GM21786 (cell line): ENCODE measurements around the gene ORM2.

Experiments used
- ATAC-seq: cut with Tn5 transposase; IDR thresholded peaks from one replicate; pipeline ENCODE4 v1.9.1; 2021; ENCODE audit not compliant: unreplicated experiment

Gene ORM2

DNA sequence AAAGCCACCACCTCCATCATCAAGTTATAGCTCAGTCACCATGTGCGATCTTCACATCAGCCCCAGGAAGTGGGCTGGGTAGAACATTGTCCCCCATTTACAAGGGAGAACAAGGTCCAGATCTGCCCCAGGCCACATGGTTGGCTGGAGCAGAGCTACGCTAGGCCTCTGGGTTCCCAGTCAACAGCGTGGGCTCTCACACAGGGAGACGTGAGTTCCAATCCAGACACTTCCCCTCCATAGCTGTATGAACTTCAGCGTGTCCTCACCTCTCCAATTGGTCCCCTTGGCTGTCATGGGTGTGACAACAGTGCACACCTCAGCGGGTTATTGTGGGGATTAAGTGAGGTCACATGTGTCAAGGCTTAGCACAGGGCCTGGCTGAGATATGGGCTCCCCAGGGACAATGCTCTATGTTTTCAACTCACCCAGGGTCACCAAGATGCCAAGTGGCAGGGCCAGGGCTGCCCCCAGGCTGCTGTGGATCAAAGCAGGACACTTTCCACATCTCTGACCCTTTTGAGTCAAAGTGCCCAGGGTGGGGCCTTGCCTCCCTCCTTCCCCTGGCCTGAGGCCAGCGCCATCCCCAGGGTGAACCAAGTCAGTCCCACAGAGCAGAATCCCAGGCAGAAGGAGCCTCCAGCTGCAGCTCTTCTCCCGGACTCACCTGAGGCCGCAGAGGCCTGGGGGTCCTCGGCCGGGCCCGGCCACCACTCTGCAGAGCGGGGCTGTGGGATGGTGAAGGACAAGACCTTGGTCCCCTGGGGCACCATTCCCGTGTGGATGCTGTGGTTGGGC is 38.3 kb downstream of the ORM2 start:
- peak; percentile 24 for ATAC-seq

DNA sequence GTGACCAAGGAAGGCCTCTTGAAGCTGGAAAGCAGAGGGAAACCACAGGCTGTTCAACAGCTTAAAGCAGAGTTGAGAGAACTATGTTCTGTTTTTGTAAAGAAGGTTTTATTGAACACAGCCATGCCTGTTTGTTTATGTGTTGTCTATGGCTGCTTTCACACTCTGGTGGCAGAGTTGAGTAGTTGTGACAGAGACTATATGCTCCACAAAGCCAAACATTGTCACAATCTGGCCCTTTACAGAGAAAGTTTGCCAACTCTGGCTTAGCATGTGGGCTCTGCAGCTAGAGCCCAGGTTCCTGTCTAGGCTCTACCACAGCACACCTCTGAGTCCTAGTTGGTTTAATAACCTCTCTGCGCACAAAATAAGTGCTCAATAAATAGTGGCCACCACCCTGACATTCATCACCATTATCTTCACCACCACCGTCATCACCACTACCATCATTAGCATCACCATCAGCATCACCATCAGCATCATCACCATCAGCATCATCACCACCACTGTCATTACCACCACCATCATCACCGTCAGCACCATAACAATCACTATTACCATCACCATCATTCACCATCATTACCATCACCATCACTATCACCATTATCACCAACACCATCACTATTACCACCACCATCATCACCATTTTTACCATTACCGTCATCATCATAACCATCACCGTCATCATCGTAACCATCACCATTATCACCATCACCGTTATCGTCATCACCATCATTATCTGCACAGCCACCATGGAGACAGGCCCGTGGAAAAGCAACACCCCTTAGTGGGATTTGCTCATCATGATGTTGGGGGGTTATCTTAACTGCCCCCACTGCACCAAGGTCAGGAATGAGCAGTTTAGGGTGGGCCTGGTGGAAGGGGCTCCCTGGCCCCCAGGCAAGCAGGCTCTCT is 39.8 kb downstream of the ORM2 start:
- no peak for ATAC-seq

DNA sequence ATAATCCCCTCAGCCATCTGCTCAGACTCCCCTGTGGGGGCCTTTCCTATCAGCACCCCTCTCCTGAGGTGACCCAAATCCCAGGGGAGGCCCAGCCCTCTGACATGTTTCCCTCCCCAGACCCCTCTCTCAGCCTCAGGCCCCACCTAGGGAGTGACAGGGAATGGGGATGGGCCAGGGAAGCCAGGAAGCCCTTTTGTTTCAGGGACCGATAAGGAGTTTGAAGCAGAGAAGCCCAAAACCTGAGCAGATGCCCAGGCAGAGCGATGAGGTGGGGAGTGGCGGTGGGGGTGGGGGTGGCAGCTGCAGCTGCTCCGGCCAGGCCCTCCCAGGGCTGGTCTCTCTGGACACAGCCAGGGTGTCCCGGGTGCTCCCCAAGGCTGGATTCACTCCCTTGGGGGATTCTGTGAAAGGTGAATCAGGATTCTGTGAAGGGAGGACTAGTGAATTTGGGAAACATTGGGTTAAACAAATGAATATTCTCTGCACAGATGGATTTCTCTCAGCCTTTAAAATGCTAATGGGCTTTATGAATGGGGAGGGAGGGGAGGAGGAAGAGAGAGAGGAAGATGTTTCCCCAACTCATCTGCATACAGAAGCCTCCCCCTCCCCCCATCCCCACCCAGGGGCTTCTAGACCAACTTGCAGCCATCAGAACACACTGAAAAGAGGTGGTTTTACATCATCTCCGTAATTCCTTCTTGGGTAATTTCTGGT is 40.7 kb downstream of the ORM2 start:
- no peak for ATAC-seq

DNA sequence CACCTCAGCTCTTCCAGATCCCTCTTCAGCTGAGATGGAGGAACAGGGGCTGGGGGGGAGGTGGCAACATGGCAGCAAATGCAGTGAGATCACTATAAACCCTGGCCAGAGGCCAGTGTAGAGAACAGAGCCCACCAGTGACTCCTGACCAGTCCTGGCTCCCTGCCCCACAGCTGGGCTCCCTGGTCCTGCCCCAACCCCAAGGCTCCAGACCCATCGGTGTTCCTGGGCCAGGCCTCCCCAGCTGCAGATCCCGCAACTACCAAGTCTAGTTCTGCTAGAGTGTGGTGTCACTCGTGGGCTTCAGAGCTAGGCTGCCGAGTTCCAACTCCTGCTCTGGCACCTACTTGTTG is 41.3 kb downstream of the ORM2 start:
- no peak for ATAC-seq

DNA sequence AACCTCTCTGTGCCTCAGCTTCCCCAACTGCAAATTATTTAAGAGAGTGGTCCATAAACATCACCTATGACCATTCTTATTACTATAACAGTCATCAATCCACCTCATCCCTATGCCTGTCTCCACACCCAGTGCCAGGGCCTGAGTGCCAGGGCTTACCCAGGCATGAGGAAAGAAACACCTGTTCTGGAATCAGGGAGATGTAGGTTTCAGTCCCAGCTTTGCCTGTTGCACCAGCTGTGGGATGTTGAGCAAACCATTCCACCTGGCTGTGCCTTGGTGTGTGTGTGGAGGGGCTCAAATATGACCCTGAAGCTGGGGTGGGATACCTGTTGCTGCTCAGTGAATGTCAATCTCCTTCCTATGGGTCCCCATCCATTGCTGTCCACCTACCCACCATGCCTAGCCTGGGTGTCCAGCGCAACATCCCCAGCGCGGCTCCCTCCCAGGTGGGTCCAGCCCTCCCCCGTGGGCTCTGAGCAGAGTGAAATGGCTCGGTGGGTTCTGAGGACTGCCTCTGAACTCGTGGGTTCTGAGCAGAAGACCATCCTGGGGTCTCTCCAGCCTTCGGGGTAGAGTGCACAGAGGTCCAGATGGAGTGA is 41.8 kb downstream of the ORM2 start:
- ATAC-seq, result no peak

DNA sequence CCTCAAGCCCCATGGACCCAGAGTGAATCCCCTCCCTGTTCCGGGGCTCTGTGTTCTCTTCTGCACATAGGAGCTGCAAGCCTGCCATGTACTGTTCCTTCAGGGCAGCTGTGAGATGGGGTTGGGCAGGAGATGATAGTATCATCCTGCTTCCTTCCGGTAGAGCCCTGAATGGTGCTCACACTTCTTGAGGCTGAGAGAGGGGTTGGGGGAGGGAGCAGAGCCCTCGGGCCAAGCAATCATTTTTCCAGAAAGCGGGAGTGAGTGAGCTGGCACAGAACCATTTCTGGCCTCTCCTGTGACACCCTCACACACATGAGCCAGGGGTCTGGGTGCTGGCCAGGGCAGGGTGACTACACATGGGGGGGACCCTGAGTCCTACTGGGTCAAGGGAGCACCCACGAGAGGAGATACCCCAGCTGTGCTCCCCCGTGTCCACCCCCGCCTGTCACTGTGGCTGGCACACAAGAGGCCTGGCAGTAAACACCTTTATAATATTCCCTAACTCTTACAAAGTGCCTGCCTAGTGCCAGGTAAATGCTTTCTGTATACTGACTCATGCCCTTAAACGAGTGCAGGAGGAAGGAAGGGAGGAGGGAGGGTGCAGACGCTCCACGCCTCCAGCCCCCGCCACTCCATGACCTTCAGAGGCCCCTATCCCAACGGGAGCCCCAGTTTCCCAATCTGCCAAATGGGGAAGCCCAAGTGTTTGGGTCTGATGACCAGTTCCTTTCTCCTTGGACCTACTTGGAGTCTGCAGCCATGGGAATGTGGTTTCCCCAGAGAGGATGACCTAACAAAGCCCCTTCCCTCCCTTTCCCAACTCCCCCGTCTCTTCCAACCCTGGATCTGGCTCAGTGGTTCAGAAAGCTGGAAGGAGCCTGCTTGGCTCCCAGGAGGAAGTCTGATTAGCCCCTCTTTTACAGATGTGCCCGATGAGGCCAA is 42.6 kb downstream of the ORM2 start:
- peak; percentile 36 for ATAC-seq

DNA sequence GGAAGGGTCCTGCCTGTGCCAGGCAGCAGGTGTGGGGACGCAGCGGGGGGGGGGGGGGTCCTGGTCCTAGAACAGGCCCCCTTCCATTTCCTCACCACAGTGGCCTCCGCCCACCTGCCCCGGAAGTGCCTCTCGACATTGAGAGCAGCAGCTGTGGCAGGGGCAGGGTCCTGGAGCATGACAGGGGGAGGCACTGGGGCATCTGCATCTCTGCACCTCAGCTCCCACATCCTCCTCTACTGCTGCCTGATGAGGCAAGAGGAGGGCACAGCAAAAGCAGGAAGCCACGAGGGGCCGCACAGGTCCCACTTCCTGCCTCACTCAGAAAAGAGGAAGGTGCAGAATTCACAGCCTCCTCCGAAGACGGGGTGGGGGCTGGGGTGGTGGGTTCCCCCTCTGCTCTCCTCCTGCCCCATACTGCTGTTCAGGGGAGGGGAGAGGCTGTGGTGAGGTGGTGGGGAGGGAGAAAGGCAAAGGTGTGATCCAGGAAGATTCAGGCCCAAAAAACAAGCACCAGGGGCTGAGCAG is 43.3 kb downstream of the ORM2 start:
- ATAC-seq, result peak; percentile 93

DNA sequence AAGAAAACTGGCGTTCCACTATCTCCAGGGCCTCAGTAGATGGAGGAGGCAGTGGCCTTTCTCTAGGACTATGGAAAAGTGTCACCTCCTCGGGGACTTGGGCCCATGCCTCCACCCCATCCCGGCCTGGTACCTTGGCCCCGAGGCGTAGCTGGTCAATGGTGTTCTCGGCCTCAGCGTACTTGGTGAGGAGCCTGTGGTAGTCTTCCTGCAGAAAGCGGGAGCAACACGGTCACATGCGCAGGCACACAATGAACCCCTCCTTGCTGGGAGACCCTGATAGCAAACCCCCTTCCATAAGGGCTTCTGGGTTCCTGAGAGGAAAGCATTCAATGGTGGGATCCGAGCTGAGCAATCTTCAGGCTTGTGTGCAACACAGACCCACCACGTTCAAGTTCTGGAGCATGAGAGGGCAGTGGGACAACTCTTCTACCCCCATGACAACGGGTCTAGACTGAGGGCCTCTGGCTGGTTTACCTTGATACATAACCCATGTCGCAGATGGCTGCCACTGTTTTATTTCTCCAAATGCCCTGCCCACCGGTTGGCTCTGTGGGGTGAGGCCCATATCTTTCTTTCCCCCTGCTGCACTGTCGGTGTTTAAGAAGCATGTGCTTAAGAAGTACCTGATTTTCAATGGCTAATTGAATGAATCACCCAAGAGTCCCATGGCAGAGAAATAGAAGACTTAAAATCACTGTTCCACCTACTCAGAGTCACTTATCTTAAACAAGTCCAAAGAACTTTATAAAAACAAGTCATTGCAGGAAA is 44.5 kb downstream of the ORM2 start:
- ATAC-seq, result no peak

DNA sequence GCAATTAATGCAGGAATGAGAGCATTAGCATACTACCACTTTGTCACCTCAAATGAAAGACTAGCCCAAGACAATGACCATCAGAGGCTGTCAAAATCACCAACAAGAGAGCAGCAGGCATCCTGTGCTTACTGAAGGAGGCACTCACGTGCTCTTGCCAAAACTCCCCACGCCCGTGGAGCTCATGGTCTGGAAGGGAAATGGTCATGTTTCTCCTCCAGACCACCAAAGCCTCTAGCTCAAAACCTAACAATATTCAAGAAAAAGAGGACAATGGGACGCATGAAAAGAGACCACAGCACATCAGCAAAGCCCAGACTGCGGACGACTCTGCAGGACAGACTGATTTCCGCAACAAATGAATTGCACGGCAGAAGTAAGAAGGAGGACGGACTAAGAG is 45.3 kb downstream of the ORM2 start:
- ATAC-seq, result no peak

DNA sequence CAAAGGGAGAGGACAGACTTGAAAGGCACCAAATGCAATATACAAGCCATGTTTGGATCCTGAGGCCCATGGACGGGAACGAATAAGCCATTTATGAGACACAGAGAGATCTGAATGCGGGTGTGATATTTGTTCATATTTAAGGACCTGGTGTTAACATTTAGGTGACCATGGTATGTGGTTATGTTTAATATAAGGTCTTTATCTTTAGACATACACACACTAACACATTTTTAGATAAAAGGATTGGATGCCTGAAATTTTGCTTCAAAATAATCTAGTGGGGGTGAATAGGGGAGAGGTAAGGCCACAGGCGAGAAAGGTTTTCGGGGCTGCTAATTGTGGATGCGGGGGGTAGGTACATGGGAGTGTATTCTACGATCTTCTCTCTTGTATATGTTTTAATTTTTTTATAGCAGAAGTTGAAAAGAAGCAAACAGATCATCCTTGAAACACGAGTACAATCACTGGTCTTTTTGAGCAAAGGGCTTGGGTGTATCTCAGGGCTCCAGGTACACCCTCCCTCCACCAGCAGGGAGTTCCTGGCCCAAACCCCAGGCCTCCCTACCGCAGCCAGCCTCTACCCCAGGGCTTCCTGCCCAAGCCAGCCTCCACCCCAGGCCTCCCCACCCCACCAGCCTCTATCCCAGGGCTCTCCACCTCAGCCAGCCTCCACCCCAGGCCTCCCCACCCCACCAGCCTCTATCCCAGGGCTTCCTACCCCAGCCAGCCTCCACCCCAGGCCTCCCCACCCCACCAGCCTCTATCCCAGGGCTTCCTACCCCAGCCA is 45.9 kb downstream of the ORM2 start:
- no peak for ATAC-seq

DNA sequence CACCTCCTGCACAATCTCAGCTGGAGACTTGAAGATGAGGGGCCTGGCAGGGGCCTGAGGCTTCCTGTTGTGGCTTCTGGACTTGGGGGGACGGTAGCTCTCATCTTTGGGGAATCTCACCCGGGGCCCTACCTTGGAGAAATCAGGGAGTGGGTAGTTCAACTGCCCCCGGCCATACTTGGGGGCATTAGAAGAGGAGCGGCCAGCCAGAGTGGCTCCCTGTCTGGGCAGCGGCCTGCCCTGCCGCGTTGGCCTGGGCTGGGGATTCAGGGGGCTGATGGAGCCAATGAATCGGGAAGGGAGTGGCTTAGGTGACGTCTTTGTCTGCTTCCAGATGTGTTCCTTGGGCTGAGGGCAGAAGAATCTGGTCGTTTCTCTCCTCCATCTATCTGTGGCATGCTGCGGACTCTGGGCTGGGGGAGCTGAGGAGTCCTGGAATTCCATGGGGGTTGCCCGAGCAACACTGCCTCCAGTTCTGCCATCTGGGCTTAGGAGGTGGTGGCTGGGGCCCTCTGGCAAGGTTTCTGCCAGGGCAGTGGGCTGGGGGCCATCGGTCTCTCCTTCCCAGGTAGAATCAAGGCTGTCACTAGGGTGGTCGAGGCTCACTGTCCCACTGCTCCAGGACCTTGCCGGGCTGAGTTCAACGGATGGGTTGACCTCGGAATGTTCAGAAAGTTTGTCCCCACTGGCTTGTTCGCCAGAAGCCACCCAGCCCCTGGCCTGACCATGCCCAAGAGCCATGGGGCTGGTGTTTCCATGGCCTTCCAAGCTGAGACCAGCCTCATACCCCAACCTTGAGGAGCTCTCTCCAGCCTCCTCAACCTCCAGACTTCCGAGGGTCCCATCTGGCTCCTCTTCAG is 47.1 kb downstream of the ORM2 start:
- no peak for ATAC-seq

DNA sequence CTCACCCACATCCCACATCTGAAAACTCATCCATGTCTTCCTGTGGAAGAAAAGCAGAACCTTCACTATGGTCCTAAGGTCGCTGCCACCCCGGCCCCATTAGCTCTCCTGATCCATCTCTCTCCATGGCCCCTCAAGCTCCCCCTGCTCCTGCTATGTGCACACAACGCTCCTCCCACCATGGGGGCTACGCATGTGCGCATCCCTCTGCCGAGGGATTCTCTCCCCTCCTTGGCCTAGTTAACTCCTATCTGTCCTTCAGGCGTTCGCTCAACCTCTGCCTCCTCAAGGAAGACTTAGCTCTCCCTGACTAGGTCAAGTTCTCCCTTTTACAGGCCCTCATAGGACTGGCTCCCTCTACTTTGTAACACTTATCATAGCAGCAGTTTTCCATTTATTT is 48.3 kb downstream of the ORM2 start:
- ATAC-seq, result no peak

DNA sequence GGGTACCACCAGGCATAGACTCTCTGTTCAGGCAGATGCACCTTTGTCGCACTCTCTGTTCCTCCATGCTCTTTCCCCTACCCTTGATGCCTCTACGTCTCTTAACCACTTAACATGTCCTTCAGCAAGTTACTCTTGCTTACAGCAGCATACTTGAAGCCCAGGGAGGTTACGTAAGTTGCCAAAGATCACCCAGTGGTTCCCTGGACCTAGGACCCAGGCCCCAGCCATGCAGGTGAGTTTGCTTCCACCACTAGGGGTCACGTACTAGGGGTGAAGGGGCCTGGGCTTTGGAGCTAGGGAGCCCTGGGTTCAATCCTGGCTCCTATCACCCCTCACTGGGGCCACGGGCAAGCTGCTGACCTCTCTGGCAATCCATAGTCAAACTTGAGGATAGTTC is 49.2 kb downstream of the ORM2 start:
- ATAC-seq, result no peak
